Prostate gland (tissue), 2 donors: ENCODE data around the gene FHIT.

Experiments used
- CTCF ChIP-seq, 4 experiments: fragments of 200-600 bp in 2 of 4; fragments of 450-650 bp in 2 of 4; sonication (generic) in 2 of 4; IDR thresholded peaks; 1 replicate in 3 of 4; 2 replicates in 1 of 4; pipeline ENCODE4 v1.5.1; 2016 to 2019; ENCODE audit warnings: antibody characterized with exemption in 4 of 4, mild to moderate bottlenecking in 2 of 4, moderate library complexity in 2 of 4
- POLR2A ChIP-seq: fragments of 450-650 bp; IDR thresholded peaks from one replicate; pipeline ENCODE4 v1.6.1; 2016; ENCODE audit warnings: antibody characterized with exemption, mild to moderate bottlenecking
- POLR2AphosphoS5 ChIP-seq: sonication (generic); formaldehyde crosslinking; IDR thresholded peaks from one replicate; pipeline ENCODE4 v1.6.1; 2017; ENCODE audit warnings: antibody characterized with exemption

GRCh38 chr3:60274646-60275045 lies 976.6 kb downstream of the FHIT start:
- TF ChIP-seq CTCF (IDR thresholded peaks at IDR 0.05) (no peak), POLR2AphosphoS5 (no peak), POLR2A (no peak)
